HG03575 (cell line): ENCODE measurements around the gene HSPD1.

Experiments used
- ATAC-seq: cut with Tn5 transposase; IDR thresholded peaks from one replicate; pipeline ENCODE4 v1.9.1; 2021; ENCODE audit not compliant: unreplicated experiment, insufficient number of reproducible peaks, low FRiP score; ENCODE audit errors: extremely low read depth

Gene HSPD1

DNA sequence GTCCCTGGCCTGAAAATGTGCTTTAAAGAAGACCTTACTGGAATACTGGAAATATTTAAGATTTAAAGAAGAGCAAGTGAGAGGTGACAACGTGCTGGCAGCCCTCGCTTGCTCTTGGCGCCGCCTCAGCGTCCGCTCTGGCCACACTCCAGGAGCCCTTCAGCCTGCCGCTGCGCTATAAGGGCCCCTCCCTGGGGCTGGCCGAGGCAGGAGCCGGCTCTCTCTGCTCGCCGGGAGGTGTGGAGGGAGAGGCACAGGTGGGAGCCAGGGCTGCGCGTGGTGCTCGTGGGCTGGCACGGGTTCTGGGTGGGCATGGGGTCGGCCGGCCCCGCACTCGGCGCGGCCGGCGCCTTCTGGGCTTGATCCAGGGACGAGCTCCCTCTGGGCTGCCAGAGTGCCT lies 49.2 kb downstream of the HSPD1 start:
- no peak for ATAC-seq

DNA sequence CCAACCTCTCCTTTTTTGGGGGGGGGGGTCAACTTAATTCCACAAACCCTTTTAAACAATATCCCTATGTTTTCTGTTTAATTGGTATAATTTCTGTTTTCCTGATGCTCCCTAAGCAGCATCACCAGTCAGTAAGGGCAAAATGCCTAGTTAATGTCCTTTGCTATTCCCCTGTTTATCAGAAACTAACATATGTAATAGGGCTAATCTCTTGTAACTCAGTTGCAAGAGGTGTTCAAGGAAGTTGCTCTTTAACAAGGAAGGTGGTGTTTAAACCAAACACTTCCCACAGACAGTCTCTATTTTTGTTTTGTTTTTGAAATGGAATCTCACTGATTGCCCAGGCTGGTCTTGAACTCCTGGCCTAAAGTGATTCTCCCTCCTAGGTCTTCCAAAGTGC lies 52.8 kb downstream of the HSPD1 start:
- ATAC-seq: no peak

DNA sequence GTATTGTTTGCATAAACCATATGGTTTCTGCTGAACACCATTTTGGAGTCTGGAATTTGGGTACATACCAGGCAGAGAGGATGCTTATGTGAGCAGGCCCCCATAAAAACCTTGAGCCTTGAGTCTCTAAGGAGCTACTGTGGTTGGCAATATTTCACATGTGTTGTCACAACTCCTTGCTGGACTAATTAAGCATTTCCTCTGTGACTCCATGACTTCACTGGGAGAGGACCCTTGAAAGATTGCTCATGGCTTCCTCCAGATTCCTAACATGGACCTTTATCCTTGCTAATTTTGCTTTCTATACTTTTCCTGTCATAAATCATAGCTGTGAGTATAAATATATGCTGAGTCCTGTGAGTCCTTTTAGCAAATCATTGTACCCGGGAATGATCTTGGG lies 53.9 kb downstream of the HSPD1 start:
- no peak for ATAC-seq

DNA sequence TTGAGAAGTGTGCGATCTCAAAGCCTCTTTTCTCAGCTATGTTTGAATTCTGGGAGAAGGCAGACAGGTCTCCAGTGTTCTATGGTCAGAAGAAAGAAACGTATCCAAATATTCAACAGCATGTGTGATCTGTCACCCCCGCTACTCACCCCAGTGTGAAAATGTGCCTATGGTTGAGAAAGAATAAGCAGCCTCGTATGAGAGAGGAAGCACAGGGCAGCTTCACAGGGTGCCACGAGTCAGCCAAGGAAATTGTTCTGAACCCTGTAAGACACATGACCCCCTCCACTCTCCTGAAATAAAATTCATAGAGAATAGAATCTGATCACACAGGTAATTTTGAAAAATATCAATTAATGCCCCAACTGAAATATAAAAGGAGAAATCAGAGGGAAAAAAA lies 56.8 kb downstream of the HSPD1 start:
- ATAC-seq: no peak

DNA sequence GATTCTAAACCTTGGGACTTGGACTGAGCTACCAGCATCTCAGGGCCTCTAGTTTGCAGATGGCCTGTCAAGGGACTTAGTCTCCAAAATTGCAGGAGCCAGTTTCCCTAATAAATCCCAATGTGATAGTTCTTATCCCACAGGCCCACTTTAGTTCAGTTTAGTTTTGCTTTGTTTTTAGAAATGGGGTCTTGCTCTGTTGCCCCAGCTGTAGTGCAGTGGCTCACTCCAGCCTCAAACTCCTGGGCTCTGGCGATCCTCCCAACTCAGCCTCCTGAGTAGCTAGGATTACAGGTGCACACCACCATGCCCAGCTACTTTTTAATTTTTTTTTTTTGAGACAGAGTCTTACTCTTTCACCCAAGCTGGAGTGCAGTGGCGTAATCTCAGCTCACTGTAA lies 62.3 kb downstream of the HSPD1 start:
- ATAC-seq: no peak
